Gastroesophageal sphincter (tissue), 4 donors: ENCODE results near the gene FNDC7. TPM values are rescaled to one million over a fixed set of nuclear protein-coding genes. Genes with fewer than 3 reads are reported as not detected.
"Not testable (repeated sequence)": the region's sequence is repeated elsewhere in the genome, so short reads cannot be mapped to it uniquely, and the experiment has no call there.

Experiments
- ATAC-seq: fragments of 150-250 bp; one replicate; pipeline ENCODE4 v1.9.1; 2016; ENCODE audit warnings: mild to moderate bottlenecking, moderate library complexity
- H3K27ac ChIP-seq, 4 donors: fragments of 200-600 bp; sonication (generic) in 3 of 4; 1 replicate in 3 of 4; 2 replicates in 1 of 4; pipeline ENCODE4 v1.5.1; 2016 to 2019
- H3K27me3 ChIP-seq: fragments of 200-600 bp; sonication (generic); one replicate; pipeline ENCODE4 v1.5.1; 2019
- H3K36me3 ChIP-seq, 2 donors: fragments of 200-600 bp; sonication (generic); one replicate each; pipeline ENCODE4 v1.5.1; 2019; ENCODE audit warnings: control low read depth in 1 of 2
- H3K4me1 ChIP-seq, 3 donors: fragments of 200-600 bp; sonication (generic); 1 replicate in 2 of 3; 2 replicates in 1 of 3; pipeline ENCODE4 v1.5.1; 2016 to 2019; ENCODE audit warnings: control low read depth in 2 of 3
- H3K4me3 ChIP-seq, 2 donors: fragments of 200-600 bp; sonication (generic); one replicate each; pipeline ENCODE4 v1.5.1; 2019; ENCODE audit warnings: mild to moderate bottlenecking in 1 of 2, moderate library complexity in 1 of 2
- H3K9me3 ChIP-seq, 3 donors: fragments of 200-600 bp; sonication (generic); one replicate each; pipeline ENCODE4 v1.5.1; 2017 to 2019; ENCODE audit warnings: control low read depth in 2 of 3
- EP300 ChIP-seq: sonication (generic); formaldehyde crosslinking; IDR thresholded peaks from one replicate; pipeline ENCODE4 v1.6.1; 2017; ENCODE audit warnings: antibody characterized with exemption, mild to moderate bottlenecking
- POLR2A ChIP-seq, 2 donors: fragments of 450-650 bp; IDR thresholded peaks; one replicate each; pipeline ENCODE4 v1.6.1; 2017; ENCODE audit warnings: antibody characterized with exemption in 2 of 2, mild to moderate bottlenecking in 2 of 2, moderate library complexity in 1 of 2
- POLR2AphosphoS5 ChIP-seq: sonication (generic); formaldehyde crosslinking; IDR thresholded peaks from one replicate; pipeline ENCODE4 v1.6.1; 2017; ENCODE audit warnings: antibody characterized with exemption
- WGBS, 2 donors: methylation state at CpG; one replicate each; pipeline ENCODE4 v1.1.5; 2018; ENCODE audit warnings: low coverage in 1 of 2; 5-methylcytosine and 5-hydroxymethylcytosine counted together
- total RNA-seq, 4 donors: library from RNA; depleted of rRNA; stranded (reverse); fragments of >200 nt; gene quantifications; one replicate each; pipeline ENCODE4 v1.1.0, GENCODE V29; 2016
- TF ChIP-seq, protein P1 (sequence below), 4 experiments: fragments of 200-600 bp in 2 of 4; fragments of 450-650 bp in 2 of 4; sonication (generic) in 1 of 4; IDR thresholded peaks; one replicate each; pipeline ENCODE4 v1.5.1; 2017 to 2019; ENCODE audit warnings: antibody characterized with exemption in 4 of 4, mild to moderate bottlenecking in 2 of 4, moderate library complexity in 2 of 4

The FNDC7 gene
- total RNA-seq, 4 donors from 2014 or later, result not detected

GRCh38 chr1:108678706-108679105 lies 34.0 kb upstream of the FNDC7 start:
- Histone ChIP-seq H3K9me3 (no peaks in the 10 kb centered on the region), H3K36me3 (no peaks in the 10 kb centered on the region), H3K27me3 (peaks cover 3% of the 10 kb centered on the region), H3K4me1 (no peaks in the 10 kb centered on the region), H3K27ac (no peak overlapping the region), H3K4me3 (no peak overlapping the region)
- 68 to 81% methylated on average over 4 of the region's 4 CpGs for WGBS, 2 donors
- no peak for ATAC-seq
- no peak for TF ChIP-seq EP300
- TF ChIP-seq POLR2AphosphoS5, result no peak
- TF ChIP-seq, protein P1, sequence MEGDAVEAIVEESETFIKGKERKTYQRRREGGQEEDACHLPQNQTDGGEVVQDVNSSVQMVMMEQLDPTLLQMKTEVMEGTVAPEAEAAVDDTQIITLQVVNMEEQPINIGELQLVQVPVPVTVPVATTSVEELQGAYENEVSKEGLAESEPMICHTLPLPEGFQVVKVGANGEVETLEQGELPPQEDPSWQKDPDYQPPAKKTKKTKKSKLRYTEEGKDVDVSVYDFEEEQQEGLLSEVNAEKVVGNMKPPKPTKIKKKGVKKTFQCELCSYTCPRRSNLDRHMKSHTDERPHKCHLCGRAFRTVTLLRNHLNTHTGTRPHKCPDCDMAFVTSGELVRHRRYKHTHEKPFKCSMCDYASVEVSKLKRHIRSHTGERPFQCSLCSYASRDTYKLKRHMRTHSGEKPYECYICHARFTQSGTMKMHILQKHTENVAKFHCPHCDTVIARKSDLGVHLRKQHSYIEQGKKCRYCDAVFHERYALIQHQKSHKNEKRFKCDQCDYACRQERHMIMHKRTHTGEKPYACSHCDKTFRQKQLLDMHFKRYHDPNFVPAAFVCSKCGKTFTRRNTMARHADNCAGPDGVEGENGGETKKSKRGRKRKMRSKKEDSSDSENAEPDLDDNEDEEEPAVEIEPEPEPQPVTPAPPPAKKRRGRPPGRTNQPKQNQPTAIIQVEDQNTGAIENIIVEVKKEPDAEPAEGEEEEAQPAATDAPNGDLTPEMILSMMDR (IDR thresholded peaks at IDR 0.05), result no peak
- no peak for TF ChIP-seq POLR2A (IDR thresholded peaks at IDR 0.05)

- H3K27ac ChIP-seq, result no peak overlapping the region
- WGBS, 2 donors, result 67 to 72% methylated on average over 4 to 9 of the region's 10 CpGs
- ATAC-seq, result no peak
- no peak for TF ChIP-seq POLR2AphosphoS5
- no peak for TF ChIP-seq POLR2A (IDR thresholded peaks at IDR 0.05)
- TF ChIP-seq EP300, result no peak
- TF ChIP-seq, protein P1 (IDR thresholded peaks at IDR 0.05), result no peak
- H3K27me3 ChIP-seq, result peaks cover 4% of the 10 kb centered on the region
- no peak overlapping the region for H3K4me3 ChIP-seq
- no peaks in the 10 kb centered on the region for H3K4me1 ChIP-seq
- H3K36me3 ChIP-seq, result no peaks in the 10 kb centered on the region
- H3K9me3 ChIP-seq, result no peaks in the 10 kb centered on the region
Measured at GRCh38 chr1:108679586-108680213, 33.0 kb upstream of the FNDC7 start.

GRCh38 chr1:108681701-108682100 lies 31.0 kb upstream of the FNDC7 start:
- WGBS, 2 donors, result 55 to 70% methylated on average over 2 to 4 of the region's 4 CpGs
- not testable (repeated sequence) for H3K27me3 ChIP-seq, H3K27ac ChIP-seq, H3K4me1 ChIP-seq, H3K36me3 ChIP-seq, H3K9me3 ChIP-seq, ATAC-seq, H3K4me3 ChIP-seq

DNA sequence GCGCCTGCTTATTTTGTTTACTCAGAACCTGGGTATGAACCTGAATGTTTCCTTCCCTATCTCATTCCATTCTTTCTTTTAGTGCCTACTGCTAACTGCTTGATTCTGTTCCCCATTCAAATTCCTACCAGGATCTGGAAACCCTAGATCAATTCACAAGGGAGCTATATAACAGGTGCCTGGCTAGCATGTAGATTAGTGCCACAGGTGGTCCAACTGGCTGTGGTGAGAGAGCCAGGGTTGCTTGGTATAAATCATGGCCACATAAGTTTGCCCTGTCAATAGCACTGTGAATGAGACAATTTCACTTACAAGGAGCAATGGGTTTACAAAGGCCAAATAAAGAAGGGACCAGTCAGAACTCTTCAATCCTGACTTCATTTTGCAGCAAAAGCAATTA lies 27.2 kb upstream of the FNDC7 start:
- Histone ChIP-seq H3K36me3 (no peaks in the 10 kb centered on the region), H3K4me3 (no peak overlapping the region), H3K27ac (no peak overlapping the region), H3K4me1 (no peaks in the 10 kb centered on the region), H3K9me3 (no peaks in the 10 kb centered on the region), H3K27me3 (peaks cover 4% of the 10 kb centered on the region)
- TF ChIP-seq POLR2A (IDR thresholded peaks at IDR 0.05) (no peak), POLR2AphosphoS5 (no peak), EP300 (no peak)
- TF ChIP-seq, protein P1 (IDR thresholded peaks at IDR 0.05), result no peak
- no peak for ATAC-seq
- WGBS, 2 donors, result 78 to 81% methylated on average over 1 of the region's 1 CpG

GRCh38 chr1:108686614-108687313 lies 25.9 kb upstream of the FNDC7 start:
- ATAC-seq, result no peak
- Histone ChIP-seq H3K27me3 (peaks cover 4% of the 10 kb centered on the region), H3K4me3 (no peak overlapping the region), H3K36me3 (no peaks in the 10 kb centered on the region), H3K9me3 (no peaks in the 10 kb centered on the region), H3K4me1 (peaks cover 4 to 10% (median 4%) of the 10 kb centered on the region in 3 donors), H3K27ac (no peak overlapping the region)
- TF ChIP-seq POLR2AphosphoS5 (no peak), EP300 (no peak), POLR2A (IDR thresholded peaks at IDR 0.05) (no peak)
- TF ChIP-seq, protein P1 (IDR thresholded peaks at IDR 0.05), result no peak
- WGBS, 2 donors, result 47 to 50% methylated on average over 2 of the region's 2 CpGs
